ENCODE data around the gene WASHC2A.
"Not testable (repeated sequence)": the region's sequence is repeated elsewhere in the genome, so short reads cannot be mapped to it uniquely, and the experiment has no call there.

WASHC2A gene

DNA sequence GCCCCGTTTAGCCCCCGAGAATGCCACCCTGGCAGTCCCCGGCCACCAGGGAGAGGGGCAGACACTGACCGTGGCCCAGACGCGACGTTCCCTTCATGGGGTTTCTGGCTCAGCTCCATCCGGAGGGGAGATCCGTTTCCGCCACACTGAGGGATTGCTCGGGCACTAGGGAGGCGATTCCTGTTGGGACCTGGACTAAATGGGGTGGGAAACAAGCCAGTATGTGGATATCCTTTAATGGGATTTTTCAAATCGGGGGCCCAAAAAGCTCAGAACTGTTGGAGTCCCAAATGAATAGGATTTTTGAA, 552 bp downstream of the WASHC2A start:
- not testable (repeated sequence) for DNase-seq (ENCODE audit: low spot score)

DNA sequence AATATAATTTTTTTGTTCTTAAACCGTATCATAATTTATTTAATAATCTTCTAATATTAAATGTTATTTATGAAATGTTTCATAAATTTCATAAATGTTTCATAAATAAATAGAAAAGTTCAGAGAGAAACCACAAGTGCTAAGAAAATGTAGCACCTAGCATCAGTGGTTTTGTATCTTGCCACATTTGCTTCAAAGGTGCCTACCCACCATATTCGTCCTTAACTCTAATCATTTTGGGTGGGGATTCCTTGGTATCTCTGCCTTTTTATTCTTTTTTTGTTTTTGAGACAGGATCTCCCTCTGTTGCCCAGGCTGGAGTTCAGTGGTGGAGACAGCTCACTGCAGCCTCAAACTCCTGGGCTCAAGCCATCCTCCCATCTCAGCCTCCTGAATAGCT, 7.4 kb downstream of the WASHC2A start:
- not testable (repeated sequence) for DNase-seq (ENCODE audit: low spot score)

DNA sequence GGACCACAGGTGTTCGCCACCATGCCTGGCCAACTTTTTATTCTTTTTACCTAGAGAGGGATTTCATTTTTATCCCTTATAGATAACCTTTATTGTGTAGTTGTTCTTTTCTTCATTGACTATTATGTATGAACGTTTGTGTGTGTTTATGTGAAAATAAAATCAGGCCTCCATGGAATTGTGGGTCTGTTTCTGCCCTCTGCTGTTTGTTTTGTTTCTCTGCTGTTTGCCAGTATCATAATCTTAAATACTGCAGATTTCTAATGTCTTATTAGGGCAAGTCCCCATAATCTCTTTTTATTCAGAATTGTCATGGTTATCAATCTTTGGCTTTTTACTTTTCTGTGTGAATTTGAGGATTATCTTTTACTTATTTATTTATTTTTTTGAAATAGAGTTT, 7.8 kb downstream of the WASHC2A start:
- not testable (repeated sequence) for DNase-seq (ENCODE audit: low spot score)

DNA sequence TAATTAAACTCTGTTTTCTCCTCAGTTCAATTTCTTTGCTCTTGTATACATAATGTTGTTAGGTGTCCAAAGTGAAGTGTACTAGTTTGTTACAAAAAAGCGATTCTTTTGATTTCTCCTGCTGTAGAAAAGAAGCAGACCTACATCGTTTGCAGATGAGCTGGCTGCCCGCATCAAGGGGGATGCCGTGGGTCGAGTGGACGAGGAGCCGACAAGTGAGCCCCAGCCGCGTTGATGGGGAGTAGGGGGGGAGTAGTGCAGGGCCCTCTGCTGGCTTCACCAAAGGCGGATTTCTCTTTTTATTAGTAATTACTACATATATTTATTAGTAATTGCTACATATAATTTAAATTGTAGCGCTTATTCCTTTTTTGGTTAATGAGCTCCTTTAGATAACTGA, 23.6 kb downstream of the WASHC2A start:
- DNase-seq (ENCODE audit: low spot score), result not testable (repeated sequence)

DNA sequence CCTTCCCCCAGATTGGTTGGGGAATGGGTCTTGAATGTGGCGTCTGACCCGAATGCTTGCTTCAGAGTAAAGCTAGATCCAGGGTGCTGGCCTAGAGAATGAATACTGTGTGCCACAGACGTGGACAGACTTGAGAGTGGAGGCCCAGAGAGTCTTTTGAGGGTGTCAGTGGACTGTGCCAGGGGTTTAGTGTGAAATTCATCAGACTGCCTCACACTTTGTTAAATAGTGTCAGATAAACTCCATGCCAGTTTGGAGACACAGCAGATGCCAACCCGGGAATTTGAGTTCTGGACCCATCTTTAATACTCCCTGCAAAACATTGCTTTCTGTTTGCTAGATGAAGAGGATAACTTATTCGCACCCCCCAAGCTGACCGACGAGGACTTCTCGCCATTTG, 25.2 kb downstream of the WASHC2A start:
- not testable (repeated sequence) for DNase-seq (ENCODE audit: low spot score)

DNA sequence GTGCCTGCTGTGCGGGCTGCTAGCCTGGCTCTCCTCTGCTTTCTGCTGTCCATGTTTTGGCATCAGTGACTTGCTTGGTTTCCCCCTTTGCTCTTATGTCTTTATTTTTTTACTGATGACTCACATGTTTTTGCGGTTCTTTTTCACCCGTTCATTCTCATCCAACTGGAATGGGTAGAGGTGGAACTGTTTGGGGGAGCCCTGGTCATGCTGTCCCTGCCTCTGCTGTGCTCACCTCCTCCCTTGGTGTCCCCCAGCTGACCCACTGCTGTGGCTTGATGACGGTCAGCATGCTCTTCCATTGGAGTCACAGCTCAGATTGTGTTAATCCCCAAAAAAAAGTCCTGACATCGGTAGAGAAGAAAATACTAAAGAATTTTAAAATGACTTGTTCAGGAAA, 26.9 kb downstream of the WASHC2A start:
- DNase-seq (ENCODE audit: low spot score), result not testable (repeated sequence)

DNA sequence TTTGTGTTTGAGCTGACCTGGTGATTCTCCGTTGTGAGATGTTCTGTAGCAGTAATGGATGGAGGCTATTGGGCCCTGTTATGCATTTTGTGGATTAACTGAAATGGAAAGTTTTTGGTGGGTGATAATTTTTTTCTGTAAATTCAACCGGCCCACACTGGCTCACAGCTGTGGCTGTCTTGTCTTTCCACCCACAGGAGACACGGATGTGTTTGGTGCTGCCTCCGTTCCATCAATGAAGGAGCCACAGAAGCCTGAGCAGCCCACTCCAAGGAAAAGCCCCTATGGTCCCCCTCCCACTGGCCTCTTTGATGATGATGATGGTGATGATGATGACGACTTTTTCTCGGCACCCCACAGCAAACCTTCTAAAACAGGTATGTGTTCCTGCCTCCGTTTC, 27.6 kb downstream of the WASHC2A start:
- DNase-seq (ENCODE audit: low spot score), result not testable (repeated sequence)

DNA sequence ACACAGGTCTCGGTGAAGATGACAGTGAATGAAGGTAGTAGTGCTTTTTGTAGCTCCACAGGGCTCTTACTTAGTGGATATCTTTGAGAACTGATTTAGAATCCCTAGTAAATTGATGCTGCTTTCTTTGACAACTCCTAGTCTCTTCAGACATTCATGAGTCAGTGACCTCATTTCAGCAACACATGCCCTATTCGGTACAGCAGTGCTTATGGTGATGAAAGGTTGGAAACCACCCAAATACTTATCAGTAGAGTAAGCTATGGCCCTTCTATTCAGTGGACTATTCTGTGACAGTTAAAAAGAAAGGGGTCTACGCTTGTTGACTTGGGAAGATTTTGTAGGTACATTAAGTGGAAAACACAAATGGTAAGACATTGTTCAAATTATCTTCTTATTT, 29.0 kb downstream of the WASHC2A start:
- not testable (repeated sequence) for DNase-seq (ENCODE audit: low spot score)

DNA sequence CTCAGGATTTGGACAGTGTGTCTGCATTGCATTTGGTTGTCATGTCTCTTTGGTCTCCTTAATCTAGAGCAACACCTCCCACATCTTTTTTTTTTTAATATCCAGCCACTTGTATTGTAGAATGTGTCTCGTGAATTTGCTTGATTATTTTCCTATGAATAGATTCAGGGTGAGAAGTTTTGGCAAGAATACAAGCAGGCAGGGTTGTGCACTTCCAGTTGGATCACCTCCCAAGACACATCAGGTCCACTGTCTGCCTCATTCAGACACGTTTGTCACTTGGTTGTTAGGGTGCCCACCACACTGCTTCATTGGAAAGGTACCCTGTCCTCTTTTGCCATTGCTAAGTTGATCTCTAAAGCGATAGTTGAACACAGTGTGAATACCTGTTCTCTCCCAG, 30.9 kb downstream of the WASHC2A start:
- not testable (repeated sequence) for DNase-seq (ENCODE audit: low spot score)

DNA sequence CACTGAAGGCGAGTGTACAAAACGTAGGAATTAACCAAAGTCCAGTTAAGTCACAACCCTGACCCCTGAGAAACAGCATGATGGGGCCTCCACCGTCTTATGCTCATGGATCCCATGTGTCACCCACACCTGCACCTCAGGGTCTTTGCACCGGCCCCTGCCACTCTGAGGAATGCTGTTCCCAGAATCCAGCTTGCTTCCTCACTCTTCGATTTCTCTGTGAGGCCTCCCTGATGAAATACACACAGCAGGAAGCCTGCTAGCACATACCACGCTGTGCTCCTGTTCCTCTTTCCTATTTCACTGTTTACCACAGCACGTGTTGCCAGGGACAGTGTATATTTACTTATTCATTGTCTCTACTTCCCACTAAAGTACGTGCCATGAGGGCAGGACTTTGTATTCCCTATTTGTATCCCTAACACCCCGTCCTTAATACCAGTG, 33.4 kb downstream of the WASHC2A start:
- not testable (repeated sequence) for DNase-seq (ENCODE audit: low spot score)

DNA sequence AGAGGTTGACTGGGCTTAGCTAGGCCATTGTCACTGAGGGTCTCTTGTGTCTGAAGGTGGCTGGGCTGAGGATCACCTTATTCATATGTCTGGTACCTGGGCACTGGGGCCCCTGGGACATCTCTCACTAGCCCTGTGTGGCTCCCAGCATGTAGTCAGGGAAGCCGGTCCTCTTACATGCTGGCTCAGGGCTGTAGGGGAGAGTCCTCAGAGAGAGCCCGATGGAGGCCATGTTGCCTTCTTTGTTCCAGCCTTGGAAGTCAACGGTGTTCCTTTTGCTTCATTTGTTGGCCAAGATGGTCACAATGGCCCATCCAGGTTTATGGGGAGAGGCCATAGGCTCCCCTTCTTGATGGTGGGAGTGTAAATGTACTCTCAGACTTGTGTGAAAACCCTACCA, 34.0 kb downstream of the WASHC2A start:
- DNase-seq (ENCODE audit: low spot score), result not testable (repeated sequence)

DNA sequence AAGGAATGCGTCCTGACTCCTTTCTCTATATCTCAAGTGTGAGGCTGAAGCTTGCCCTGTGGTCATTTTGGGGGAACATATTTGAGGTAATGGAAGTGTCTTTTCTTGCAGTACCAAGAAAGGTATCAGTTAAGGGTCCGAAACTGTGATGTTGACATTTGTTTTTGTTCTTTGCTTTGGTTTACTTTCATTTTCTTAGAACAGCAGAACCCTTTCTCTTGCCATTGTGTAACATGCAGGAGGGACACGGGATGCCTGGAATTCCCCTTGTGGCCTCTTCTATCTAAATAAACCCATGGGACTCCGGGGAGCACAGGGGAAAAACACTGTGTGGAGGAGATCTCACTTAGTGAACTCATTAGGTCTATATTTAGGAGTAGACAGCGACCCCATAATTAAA, 34.5 kb downstream of the WASHC2A start:
- DNase-seq (ENCODE audit: low spot score), result not testable (repeated sequence)

DNA sequence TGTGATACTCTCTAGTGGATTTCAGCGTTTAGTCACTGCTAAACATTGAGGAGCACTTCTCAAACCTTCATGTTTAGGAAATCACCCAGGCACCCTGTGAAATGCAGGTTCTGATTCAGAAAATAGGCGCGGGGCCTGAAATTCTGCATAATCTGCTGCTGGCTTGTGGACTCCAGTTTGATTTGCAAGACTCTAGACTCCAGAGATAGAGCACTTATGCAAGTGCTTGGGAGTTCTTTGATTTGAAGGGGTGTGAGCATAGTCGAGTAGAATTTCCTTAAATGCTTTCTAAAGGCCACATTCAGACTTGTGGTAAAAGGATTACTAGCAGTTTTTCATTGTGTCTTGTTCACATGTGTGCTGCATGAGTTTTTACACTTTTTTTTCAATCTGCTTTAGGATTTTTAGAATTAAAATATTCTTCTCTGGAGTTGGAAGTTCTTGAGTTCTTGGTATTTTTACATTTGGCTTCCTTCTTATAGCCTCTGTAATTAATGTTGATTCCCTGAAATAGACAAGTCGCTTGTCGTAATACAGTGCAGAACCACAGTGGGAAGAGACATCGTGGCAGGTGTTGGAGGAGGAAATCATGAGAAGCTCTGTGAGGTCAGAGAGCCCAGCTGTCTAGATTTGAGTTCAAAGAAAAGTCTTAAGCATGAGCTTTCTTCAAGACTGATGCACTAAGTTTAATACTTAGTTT, 41.4 kb downstream of the WASHC2A start:
- DNase-seq (ENCODE audit: low spot score), result not testable (repeated sequence)

DNA sequence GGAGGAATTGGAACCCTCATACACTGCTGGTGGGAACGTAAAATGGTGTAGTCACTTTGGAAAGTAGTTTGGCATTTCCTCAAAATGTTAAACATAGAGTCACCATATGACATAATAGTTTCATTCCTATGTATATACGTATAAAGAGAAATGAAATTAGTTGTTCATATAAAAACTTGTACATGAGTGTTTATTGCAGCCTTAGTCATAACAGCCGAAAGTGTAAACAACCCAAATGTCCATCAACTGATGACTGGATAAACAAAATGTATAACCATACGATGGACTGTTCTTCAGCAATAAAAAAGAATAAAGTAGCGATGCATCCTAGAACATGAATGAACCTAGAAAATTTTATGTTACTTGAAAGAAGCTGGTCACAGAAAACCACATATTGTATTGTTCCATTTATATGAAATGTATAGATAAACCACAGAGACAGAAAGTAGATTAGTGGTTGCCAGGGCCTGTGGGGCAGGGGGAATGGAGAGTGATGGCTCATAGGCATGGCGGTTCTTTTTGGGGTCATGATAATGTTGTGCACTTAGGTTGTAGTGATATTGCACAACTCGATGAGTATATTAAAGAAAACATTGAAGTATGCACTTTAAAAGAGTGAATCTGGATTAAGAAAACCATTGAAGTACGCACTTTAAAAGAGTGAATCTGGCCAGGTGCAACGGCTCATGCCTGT, 44.8 kb downstream of the WASHC2A start:
- not testable (repeated sequence) for DNase-seq (ENCODE audit: low spot score)

DNA sequence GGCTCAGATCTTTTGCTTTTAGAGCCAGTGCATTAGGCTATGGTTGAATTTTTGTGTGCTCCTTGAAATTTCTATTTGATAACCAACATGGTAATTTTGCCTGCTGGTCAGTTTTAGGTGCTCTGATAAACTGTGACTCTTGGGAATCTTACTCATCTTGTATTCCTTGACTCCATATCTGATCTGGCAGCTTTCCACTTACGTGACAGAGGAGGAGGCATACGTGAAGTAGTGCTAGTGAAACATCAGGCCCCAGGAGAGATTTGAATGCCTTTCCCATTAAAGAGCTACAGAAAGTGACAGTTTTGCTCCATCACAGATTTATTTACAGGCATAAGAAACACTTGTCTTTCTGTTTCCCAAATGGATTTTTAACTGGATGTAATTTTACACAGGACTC, 59.0 kb downstream of the WASHC2A start:
- DNase-seq (ENCODE audit: low spot score), result not testable (repeated sequence)

DNA sequence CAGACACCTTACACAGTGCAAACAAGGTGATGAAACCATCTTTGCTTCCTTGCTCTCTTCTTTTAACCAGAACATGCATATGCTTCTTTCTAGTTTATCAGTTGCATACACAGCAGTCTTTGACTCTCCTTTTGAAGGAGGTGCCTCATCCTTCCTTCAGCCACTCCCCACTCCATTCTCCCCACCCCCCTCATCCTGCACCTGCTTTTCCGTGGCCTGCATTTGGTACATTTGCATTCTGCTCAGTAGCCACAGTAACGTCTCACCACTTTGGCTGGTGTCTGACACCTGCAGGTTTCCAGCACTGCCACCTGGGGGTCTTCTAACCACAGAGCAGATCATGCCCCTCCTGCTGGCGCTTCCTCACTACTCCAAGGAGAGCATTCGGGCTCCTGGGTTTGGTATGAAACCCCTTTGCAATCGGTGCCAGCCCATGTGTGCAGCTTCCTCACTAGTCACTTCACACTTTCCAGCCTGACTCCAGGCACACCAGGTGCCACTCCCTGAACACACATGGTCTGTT, 60.1 kb downstream of the WASHC2A start:
- DNase-seq (ENCODE audit: low spot score), result not testable (repeated sequence)

DNA sequence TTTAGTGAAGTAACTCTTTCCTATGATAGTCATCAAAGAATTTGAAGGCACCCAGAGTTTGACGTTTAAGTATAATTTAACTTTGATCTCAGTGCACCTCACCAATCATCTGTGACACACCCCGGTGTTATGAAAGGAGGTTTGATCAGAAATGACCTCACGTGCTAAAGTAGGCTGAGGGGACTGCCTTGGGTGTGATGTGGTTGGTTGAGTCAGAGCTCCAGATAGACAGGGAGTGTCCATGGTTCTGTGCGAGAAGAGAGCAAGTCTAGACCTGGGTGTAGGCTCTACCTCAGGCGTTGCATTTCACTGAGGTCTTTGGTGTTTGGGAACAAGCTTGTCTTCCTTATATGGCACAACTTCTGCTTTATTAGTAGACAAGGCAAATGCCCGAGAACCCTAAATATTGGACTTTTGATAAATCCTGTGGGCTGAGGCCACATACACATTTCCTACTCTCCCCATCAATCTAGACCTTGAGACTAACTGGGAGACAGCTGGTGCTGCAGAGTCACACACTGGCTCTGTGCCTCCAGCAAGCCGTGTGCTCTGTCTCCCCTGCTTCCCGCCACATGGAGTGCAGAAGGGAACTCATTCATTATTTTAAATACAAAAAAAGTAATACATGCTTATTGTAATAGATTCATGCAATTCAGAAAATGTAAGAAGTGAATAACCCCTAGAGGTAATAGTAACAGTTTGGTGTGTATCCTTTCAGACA, 63.7 kb downstream of the WASHC2A start:
- DNase-seq (ENCODE audit: low spot score), result not testable (repeated sequence)

DNA sequence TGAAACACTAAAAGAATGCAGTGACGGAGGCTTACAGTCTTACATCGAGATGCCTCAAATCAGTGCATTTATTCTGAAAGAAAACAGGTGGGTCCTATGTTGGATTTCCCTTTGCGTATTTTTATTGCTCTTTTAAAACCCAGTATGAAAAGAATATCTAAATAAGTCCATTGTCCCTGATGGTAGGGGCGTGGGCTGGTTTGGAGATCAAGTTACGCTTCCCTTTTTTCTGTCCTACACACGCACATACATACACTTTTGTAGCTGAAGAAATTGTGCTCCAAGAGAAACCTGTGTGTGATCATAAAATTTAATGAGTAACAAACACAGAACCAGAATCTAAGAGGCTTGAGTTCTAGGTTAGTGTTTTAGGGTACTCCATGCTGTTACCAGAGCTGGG, 64.6 kb downstream of the WASHC2A start:
- DNase-seq (ENCODE audit: low spot score), result not testable (repeated sequence)

DNA sequence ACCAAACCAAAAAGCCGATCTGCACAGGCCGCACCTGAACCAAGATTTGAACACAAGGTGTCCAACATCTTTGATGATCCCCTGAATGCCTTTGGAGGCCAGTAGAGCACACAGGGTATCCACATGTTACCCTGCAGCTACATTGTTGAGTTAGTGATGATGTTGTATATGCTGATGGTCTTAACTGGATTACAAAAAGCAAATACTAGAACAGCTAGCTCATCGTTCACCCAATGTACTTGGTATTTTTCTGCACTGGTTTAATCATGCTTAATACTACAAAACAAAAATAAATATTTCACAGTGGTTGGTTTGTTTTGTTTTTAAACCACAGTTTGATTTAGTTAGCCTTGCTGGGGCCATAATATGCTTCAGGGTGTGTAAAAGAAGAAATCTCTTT, 65.1 kb downstream of the WASHC2A start:
- DNase-seq (ENCODE audit: low spot score), result not testable (repeated sequence)

DNA sequence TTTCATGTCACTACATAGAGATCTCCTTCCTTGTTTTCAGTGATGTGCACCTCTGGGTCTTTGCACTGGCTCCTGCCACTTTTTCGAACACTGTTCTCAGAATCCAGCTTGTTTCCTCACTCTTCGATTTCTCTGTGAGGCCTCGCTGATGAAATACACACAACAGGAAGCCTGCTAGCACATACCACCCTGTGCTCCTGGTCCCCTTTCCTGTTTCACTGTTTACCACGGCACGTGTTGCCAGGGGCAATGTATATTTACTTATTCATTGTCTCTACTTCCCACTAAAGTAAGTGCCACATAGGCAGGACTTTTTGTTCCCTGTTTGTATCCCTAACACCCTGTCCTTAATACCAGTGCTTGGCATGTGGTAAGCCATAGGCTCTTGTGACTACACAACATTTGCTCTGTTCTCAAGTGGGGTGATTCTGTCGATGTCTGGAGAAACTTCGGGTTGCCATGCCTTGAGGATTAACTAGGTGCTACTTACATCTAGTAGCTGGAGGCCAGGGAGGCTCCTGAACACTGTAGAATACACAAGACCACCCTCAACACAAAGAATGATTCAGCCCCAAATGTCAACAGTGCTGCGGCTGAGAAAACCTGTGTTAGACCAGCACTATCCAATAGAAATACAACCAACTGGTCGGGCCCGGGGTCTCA, 75.9 kb downstream of the WASHC2A start:
- DNase-seq (ENCODE audit: low spot score), result not testable (repeated sequence)

DNA sequence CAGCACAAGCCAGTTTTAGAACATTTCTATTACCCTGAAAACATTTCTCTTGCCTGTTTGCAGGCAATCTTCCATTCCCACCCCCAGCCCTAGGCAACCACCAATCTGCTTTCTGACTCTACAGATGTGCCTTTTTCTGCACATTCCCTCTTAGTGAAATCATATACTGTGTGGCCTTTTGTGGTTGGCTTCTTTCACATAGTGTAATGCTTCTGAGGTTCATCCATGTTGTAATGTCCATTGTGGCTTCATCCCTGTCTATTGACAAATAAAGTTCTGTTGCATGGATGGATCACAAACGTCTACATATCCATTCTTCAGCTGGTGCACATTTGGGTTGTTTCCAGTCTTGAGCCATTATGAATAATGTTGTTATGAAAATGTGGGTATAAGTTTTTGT, 77.8 kb downstream of the WASHC2A start:
- DNase-seq (ENCODE audit: low spot score), result not testable (repeated sequence)

DNA sequence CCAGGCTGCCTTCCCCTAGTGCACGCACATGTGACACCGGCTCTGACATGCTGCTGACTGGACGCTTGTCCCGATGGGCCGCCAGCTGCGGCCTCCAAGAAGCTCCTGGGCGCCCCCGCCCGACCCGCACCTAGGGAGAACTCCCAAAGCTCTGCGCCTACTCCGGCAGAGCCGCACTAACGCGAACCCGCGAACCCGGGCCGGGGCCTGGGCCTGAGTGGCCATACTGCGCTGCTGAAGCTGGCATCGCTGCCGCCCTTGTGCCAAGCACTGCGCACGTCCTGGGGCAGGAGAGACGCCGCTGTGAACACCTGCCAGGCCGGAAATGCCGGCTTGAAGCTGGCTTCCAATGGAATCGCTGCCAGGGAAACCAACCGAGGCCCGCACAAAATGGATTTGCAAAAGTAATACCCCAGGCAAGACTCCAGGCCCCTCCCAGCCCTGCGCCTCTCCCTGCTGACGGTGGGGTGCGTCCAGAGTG, 85.1 kb downstream of the WASHC2A start:
- no peak for DNase-seq (ENCODE audit: low spot score)
